Activated CD4-positive, alpha-beta memory T cell treated with anti-CD3 and anti-CD28 coated beads for 36 hours (primary cell): ENCODE data around the gene AADACL4. TPM values are rescaled to one million over a fixed set of nuclear protein-coding genes. Genes with fewer than 3 reads are reported as not detected.
A peak's percentile ranks its signal among the peaks of the same experiment; 100 is the strongest.
"Not testable (repeated sequence)": the region's sequence is repeated elsewhere in the genome, so short reads cannot be mapped to it uniquely, and the experiment has no call there.

Experiments used
- CTCF ChIA-PET: fragments of 350-600 bp; sonication (Branson Sonifier 250); formaldehyde crosslinking; loops from one replicate; lab custom pipeline; 2021; ENCODE audit warnings: antibody characterized with exemption, inconsistent platforms; lab: Charles Lee
- POLR2A ChIA-PET: fragments of 350-600 bp; sonication (Branson Sonifier 250); formaldehyde crosslinking; loops from one replicate; lab custom pipeline; 2021; ENCODE audit warnings: antibody characterized with exemption; lab: Charles Lee
- DNase-seq: peaks from one replicate; pipeline ENCODE4 v3.0.0-alpha.2; 2020
- H3K27ac Mint-ChIP-seq: one replicate; pipeline ENCODE4 v1.8.0; 2021; ENCODE audit warnings: mixed read lengths
- H3K27me3 Mint-ChIP-seq: one replicate; pipeline ENCODE4 v1.8.0; 2021; ENCODE audit warnings: mixed read lengths
- H3K36me3 Mint-ChIP-seq: one replicate; pipeline ENCODE4 v1.8.0; 2021; ENCODE audit warnings: mixed read lengths
- H3K4me1 Mint-ChIP-seq: one replicate; pipeline ENCODE4 v1.8.0; 2021; ENCODE audit warnings: low read depth, mixed read lengths
- H3K4me3 Mint-ChIP-seq: one replicate; pipeline ENCODE4 v1.8.0; 2021; ENCODE audit warnings: mild to moderate bottlenecking, mixed read lengths
- H3K9me3 Mint-ChIP-seq: one replicate; pipeline ENCODE4 v1.8.0; 2021; ENCODE audit warnings: mixed read lengths
- intact Hi-C: fragments of 100-400 bp; cut with micrococcal nuclease; formaldehyde crosslinking; loops from one replicate; pipeline ENCODE4 v1.15.1; 2023
- total RNA-seq, 2 experiments: library from RNA; stranded (reverse); gene quantifications; one replicate each; pipeline ENCODE4 v1.2.3, GENCODE V29; 2021

The AADACL4 gene
- total RNA-seq, 2 experiments from 2014 or later, result not detected

GRCh38 chr1:12644829-12645228, 944 bp downstream of the AADACL4 start:
- intact Hi-C loops, result no loop called here
- Mint-ChIP-seq H3K27ac (no peak overlapping the region), H3K4me3 (no peak overlapping the region), H3K36me3 (peaks cover 3% of the 10 kb centered on the region), H3K4me1 (no peaks in the 10 kb centered on the region), H3K9me3 (peaks cover 18% of the 10 kb centered on the region), H3K27me3 (peaks cover 1% of the 10 kb centered on the region)
- no peak for DNase-seq
- CTCF ChIA-PET, result no interaction called here
- POLR2A ChIA-PET, result no interaction called here

- intact Hi-C loops, H3K36me3 Mint-ChIP-seq, H3K27ac Mint-ChIP-seq, H3K4me1 Mint-ChIP-seq, DNase-seq, H3K4me3 Mint-ChIP-seq, POLR2A ChIA-PET, H3K27me3 Mint-ChIP-seq: not testable (repeated sequence)
- CTCF ChIA-PET, result interaction anchor here (1.7 kb wide), 1 partner anchor 14 kb away, joined by 6 read pairs; no protein-coding TSS in a partner anchor
- peaks cover 12% of the 10 kb centered on the region for H3K9me3 Mint-ChIP-seq
Observed at GRCh38 chr1:12645401-12645800, 1.5 kb downstream of the AADACL4 start.

GRCh38 chr1:12648741-12649140, 4.9 kb downstream of the AADACL4 start:
- H3K4me1 Mint-ChIP-seq, result no peaks in the 10 kb centered on the region
- H3K36me3 Mint-ChIP-seq, result no peaks in the 10 kb centered on the region
- CTCF ChIA-PET, result interaction anchor here (1.1 to 2.5 kb wide), 2 partner anchors 10 to 334 kb away, joined by 4 to 11 read pairs; no protein-coding TSS in a partner anchor
- DNase-seq, result no peak
- intact Hi-C loops, result no loop called here
- H3K27ac Mint-ChIP-seq, result no peak overlapping the region
- no peaks in the 10 kb centered on the region for H3K9me3 Mint-ChIP-seq
- POLR2A ChIA-PET, result no interaction called here
- peaks cover 11% of the 10 kb centered on the region for H3K27me3 Mint-ChIP-seq
- no peak overlapping the region for H3K4me3 Mint-ChIP-seq

GRCh38 chr1:12649971-12650421, 6.1 kb downstream of the AADACL4 start:
- POLR2A ChIA-PET, result no interaction called here
- H3K27me3 Mint-ChIP-seq, result peaks cover 11% of the 10 kb centered on the region
- H3K27ac Mint-ChIP-seq, result no peak overlapping the region
- H3K4me3 Mint-ChIP-seq, result no peak overlapping the region
- H3K4me1 Mint-ChIP-seq, result no peaks in the 10 kb centered on the region
- no peak for DNase-seq
- no peaks in the 10 kb centered on the region for H3K9me3 Mint-ChIP-seq
- CTCF ChIA-PET, result interaction anchor here (2.5 kb wide), 1 partner anchor 9 kb away, joined by 11 read pairs; no protein-coding TSS in a partner anchor
- intact Hi-C loops, result no loop called here
- H3K36me3 Mint-ChIP-seq, result no peaks in the 10 kb centered on the region

GRCh38 chr1:12654004-12654567, 10.2 kb downstream of the AADACL4 start:
- no peak for DNase-seq
- no peaks in the 10 kb centered on the region for H3K9me3 Mint-ChIP-seq
- H3K4me3 Mint-ChIP-seq, result no peak overlapping the region
- H3K27ac Mint-ChIP-seq, result no peak overlapping the region
- H3K27me3 Mint-ChIP-seq, result peaks cover 13% of the 10 kb centered on the region
- H3K4me1 Mint-ChIP-seq, result peaks cover 6% of the 10 kb centered on the region
- ChIA-PET CTCF (no interaction called here), POLR2A (no interaction called here)
- intact Hi-C loops, result no loop called here
- no peaks in the 10 kb centered on the region for H3K36me3 Mint-ChIP-seq

- intact Hi-C loops, result no loop called here
- DNase-seq, result no peak
- Mint-ChIP-seq H3K9me3 (no peaks in the 10 kb centered on the region), H3K4me3 (no peak overlapping the region), H3K36me3 (no peaks in the 10 kb centered on the region), H3K27ac (no peak overlapping the region), H3K27me3 (peaks cover 13% of the 10 kb centered on the region), H3K4me1 (peaks cover 6% of the 10 kb centered on the region)
- POLR2A ChIA-PET, result no interaction called here
- CTCF ChIA-PET, result no interaction called here
Observed at GRCh38 chr1:12654657-12655056, 10.8 kb downstream of the AADACL4 start.

- no peak overlapping the region for H3K27ac Mint-ChIP-seq
- H3K27me3 Mint-ChIP-seq, result peaks cover 7% of the 10 kb centered on the region
- no peak overlapping the region for H3K4me3 Mint-ChIP-seq
- ChIA-PET CTCF (interaction anchor here (0.6 to 4.7 kb wide), 4 partner anchors 17 to 382 kb away, joined by 3 to 118 read pairs (median 48); no protein-coding TSS in a partner anchor), POLR2A (no interaction called here)
- peaks cover 6% of the 10 kb centered on the region for H3K4me1 Mint-ChIP-seq
- no peaks in the 10 kb centered on the region for H3K9me3 Mint-ChIP-seq
- intact Hi-C loops, result no loop called here
- H3K36me3 Mint-ChIP-seq, result no peaks in the 10 kb centered on the region
- no peak for DNase-seq
Observed at GRCh38 chr1:12656575-12656974, 12.7 kb downstream of the AADACL4 start.

GRCh38 chr1:12657060-12657884, 13.4 kb downstream of the AADACL4 start:
- H3K36me3 Mint-ChIP-seq, result no peaks in the 10 kb centered on the region
- intact Hi-C loops, result no loop called here
- H3K27me3 Mint-ChIP-seq, result peaks cover 4% of the 10 kb centered on the region
- no peak for DNase-seq
- ChIA-PET CTCF (interaction anchor here (1.1 to 4.7 kb wide), 4 partner anchors 62 to 383 kb away, joined by 3 to 118 read pairs (median 48); no protein-coding TSS in a partner anchor), POLR2A (no interaction called here)
- no peak overlapping the region for H3K4me3 Mint-ChIP-seq
- no peaks in the 10 kb centered on the region for H3K9me3 Mint-ChIP-seq
- H3K4me1 Mint-ChIP-seq, result peaks cover 6% of the 10 kb centered on the region
- H3K27ac Mint-ChIP-seq, result no peak overlapping the region

GRCh38 chr1:12657885-12658512, 14.1 kb downstream of the AADACL4 start:
- POLR2A ChIA-PET, result not testable (repeated sequence)

GRCh38 chr1:12658531-12659453, 14.9 kb downstream of the AADACL4 start:
- POLR2A ChIA-PET, result interaction anchor here (0.7 to 1.1 kb wide), 2 partner anchors 40 to 347 kb away, joined by 3 read pairs; no protein-coding TSS in a partner anchor
- H3K4me3 Mint-ChIP-seq, result no peak overlapping the region
- no peaks in the 10 kb centered on the region for H3K36me3 Mint-ChIP-seq

More at GRCh38 chr1:12657885-12658512, 14.1 kb downstream of the AADACL4 start:
- CTCF ChIA-PET, result interaction anchor here (0.6 to 4.7 kb wide), 27 partner anchors 8 to 431 kb away, joined by 3 to 118 read pairs (median 5); partner anchors contain the start of gene DHRS3
- not testable (repeated sequence) for H3K27me3 Mint-ChIP-seq, H3K9me3 Mint-ChIP-seq, H3K27ac Mint-ChIP-seq, H3K4me1 Mint-ChIP-seq, H3K4me3 Mint-ChIP-seq, H3K36me3 Mint-ChIP-seq, DNase-seq
- intact Hi-C loops, result loop anchor here (2.0 kb wide), 1 partner anchor 37 kb away; no protein-coding TSS in a partner anchor

GRCh38 chr1:12661606-12662219, 17.8 kb downstream of the AADACL4 start:
- H3K27me3 Mint-ChIP-seq, result peaks cover 3% of the 10 kb centered on the region
- POLR2A ChIA-PET, result no interaction called here
- peaks cover 2% of the 10 kb centered on the region for H3K9me3 Mint-ChIP-seq
- no peak overlapping the region for H3K27ac Mint-ChIP-seq
- no peak overlapping the region for H3K4me3 Mint-ChIP-seq
- intact Hi-C loops, result no loop called here
- CTCF ChIA-PET, result no interaction called here
- no peak for DNase-seq
- H3K4me1 Mint-ChIP-seq, result peaks cover 6% of the 10 kb centered on the region
- H3K36me3 Mint-ChIP-seq, result no peaks in the 10 kb centered on the region

More at GRCh38 chr1:12658531-12659453, 14.9 kb downstream of the AADACL4 start:
- intact Hi-C loops, result loop anchor here (1.0 to 2.0 kb wide), 3 partner anchors 38 to 383 kb away; no protein-coding TSS in a partner anchor
- Mint-ChIP-seq H3K4me1 (peaks cover 6% of the 10 kb centered on the region), H3K27ac (no peak overlapping the region), H3K9me3 (peaks cover 2% of the 10 kb centered on the region), H3K27me3 (peaks cover 3% of the 10 kb centered on the region)
- peak; percentile 78 for DNase-seq
- CTCF ChIA-PET, result interaction anchor here (0.6 to 4.7 kb wide), 57 partner anchors 9 to 590 kb away, joined by 3 to 118 read pairs (median 4); partner anchors contain the start of gene DHRS3
